IPS-NIHi7 (cell line): ENCODE data around the gene PILRB.
"Not testable (repeated sequence)": the region's sequence is repeated elsewhere in the genome, so short reads cannot be mapped to it uniquely, and the experiment has no call there.

Experiments used
- DNase-seq: peaks from one replicate; pipeline ENCODE4 v3.0.0; 2012; ENCODE audit warnings: mixed read lengths; ENCODE audit errors: extremely low spot score

Gene PILRB

DNA sequence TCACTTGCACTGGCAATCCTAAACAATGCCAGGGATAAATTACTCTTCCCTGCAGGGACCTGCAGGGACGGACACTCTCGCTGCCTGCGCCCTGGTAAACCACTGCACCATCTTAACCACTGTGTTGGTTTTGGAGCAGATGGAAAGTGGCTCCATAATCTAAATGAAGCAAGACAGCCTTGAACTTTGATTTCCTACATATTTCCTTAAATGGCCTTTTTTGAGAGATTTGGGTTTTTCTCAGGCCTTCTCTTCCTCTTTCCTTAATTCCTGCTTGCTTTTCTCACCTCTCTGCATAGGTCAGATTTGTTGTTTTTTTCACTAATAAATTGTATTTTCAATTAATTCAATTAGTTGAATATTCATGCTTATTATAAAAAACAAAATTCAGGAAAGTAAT is 18.1 kb downstream of the PILRB start:
- no peak for DNase-seq

DNA sequence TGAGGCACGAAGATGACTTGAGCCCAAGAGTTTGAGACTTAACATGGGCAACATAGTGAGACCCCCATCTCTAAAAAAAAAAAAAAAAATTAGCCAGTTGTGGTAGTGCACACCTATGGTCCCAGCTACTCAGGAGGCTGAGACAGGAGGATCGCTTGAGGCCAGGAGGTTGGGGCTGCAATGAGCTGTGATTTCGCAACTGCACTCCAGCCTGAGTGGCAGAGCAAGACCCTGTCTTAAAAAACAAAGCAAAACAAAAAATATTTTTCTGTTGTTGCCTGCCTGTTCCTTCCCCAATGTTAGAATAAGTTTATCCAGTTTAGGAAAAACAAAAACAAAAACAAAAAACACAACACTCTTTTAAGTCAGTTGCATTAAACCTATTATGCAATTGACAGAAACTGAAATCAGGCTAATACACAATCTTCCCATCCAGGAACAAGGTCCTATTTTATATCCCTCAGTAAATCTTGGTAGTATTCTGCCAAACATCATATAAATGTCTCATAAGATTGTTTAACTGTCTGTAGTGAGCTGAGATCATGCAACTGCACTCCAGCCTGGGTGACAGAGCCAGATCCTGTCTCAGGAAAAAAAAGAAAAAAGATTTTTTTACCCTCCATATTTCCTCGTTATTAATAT is 20.3 kb downstream of the PILRB start:
- no peak for DNase-seq

DNA sequence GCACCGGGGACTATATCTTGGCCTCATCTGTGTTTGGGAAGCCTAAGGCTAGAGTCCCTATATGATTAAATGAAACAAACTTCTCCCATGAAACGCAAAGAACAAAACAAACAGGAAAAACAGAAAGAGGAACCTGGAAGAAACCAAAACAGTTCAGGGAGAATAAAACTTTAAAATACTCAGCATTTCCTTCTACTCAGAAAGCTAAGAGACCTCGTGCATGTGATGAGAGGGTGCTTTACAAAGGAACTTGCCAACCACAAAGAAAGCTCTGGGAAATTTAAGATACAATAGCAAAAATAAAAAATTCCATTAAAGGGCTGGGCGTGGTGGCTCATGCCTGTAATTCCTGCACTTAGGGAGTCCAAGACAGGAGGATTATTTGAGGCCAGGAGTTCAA is 22.3 kb downstream of the PILRB start:
- DNase-seq, result no peak

DNA sequence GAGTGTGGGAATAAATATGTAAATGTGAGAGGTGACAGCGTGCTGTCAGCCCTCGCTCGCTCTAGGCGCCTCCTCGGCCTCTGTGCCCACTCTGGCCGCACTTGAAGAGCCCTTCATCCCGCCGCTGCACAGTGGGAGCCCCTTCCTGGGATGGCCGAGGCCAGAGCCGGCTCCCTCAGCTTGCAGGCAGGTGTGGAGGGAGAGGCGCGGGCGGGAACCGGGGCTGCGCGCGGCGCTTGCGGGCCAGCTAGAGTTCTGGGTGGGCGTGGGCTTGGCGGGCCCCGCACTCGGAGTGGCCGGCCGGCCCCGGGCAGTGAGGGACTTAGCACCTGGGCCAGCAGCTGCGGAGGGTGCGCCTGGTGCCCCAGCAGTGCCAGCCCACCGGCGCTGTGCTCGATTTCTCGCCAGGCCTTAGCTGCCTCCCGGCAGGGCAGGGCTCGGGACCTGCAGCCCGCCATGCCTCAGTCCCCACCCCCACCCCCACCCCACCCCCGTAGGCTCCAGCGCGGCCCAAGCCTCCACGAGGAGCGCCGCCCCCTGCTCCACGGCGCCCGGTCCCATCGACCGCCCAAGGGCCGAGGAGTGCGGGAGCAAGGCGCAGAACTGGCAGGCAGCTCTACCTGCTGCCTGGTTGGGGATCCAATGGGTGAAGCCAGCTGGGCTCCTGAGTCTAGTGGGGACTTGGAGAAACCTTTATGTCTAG is 23.8 kb downstream of the PILRB start:
- not testable (repeated sequence) for DNase-seq

DNA sequence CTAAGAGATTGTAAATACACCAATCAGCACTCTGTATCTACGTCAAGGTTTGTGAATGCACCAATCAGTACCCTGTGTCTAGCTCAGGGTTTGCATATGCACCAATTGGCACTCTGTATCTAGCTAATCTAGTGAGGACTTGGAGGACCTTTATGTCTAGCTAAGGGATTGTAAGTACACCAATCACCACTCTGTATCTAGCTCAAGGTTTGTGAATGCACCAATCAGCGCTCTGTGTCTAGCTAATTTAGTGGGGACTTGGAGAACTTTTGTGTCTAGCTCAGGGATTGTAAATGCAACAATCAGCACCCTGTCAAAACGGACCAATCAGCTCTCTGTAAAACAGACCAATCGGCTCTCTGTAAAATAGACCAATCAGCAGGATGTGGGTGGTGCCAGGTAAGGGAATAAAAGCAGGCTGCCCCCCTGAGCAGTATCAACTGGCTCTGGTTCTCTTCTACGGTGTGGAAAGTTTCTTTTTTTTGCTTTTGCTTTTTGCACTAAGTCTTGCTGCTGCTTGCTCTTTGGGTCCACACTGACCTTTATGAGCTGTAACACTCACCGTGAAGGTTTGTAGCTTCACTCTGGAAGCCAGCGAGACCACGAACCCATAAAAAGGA is 24.4 kb downstream of the PILRB start:
- DNase-seq, result not testable (repeated sequence)

DNA sequence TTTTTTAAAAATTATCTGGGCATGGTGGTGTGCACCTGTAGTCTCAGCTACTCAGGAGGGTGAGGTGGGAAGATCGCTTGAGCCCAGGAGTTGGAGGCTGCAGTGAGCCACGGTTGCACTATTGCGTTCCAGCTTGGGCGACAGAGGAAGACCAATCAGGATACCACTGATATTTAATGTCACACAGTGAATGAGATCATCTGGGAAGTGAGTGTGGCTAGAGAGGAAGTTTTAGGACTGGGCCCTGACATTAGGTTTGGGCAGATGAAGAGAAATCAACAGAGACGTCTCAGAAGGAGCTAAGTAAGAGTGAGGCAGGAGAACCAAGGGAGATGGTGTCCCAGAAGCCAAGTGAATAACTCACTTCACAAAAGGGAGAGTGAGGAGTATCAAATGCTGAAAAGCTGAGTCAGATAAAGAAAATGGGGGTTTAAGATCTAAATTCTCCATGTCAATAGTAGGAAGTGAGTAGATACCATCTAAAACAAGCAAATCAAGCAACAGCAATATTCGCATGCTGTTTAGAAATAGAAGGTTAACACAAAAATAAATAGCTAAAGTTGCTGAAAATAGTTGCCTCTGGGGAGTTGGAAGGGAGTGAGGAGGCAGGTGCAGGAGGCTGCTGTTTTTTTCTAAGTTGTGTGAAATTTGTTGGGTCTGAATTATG is 26.8 kb downstream of the PILRB start:
- DNase-seq, result no peak

DNA sequence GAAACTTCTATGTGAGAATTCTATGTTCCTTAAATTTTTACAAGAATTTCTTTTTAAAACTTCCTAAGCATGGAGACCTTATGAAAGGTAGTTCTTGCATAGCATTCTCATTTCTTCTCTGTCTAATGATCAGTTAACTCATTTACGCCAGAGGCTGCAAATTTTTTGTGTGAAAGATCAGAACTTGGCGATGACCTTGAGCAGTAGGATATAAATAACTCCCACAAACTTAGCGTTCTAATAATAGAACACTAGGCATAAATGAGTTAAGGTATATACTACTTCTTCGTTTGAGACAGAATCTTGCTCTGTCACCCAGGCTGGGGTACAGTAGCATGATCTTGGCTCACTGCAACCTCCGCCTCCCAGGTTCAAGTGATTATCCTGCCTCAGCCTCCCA is 29.0 kb downstream of the PILRB start:
- DNase-seq, result no peak

DNA sequence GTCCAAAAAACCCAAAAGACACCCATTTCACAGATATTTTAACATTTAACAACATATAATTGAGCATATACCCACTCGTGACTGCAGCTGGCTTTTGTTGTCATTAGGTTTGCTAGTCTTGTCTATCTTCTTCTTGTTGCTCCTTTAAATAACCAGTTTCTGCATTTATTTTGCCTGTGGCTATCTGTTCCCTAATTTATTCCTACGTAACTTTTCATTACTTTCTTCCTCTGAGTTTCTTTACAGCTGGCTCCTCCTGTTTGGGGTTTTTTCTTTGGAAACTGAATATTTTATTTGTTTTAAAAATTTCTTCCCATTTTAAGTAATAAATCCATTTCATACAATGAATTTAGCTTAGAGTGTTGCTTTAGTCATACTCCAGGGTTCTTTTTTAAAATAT is 29.8 kb downstream of the PILRB start:
- DNase-seq, result no peak

DNA sequence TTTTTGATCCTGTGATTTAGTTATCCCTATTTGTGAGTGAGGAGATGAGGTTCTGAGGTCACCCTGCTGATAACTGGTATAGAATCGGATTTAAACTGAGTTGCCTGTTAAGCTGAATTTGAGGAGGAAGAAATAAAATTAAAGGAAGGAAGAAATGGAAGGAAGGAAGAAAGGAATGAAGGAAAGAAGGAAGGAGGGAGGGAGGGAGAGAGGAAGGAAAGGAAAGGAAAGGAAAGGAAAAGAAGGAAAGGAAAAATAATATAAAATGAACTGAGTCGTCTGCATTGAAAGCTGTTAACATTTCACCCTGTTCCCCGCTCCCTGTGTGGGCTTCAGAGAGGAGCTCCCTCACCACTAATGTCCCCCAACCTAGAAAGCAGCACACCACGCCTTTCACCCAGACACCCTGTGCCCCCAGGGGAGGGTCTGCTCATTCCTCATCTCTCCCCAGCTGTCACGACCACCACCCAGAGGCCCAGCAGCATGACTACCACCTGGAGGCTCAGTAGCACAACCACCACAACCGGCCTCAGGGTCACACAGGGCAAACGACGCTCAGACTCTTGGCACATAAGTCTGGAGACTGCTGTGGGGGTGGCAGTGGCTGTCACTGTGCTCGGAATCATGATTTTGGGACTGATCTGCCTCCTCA is 31.6 kb downstream of the PILRB start:
- no peak for DNase-seq

DNA sequence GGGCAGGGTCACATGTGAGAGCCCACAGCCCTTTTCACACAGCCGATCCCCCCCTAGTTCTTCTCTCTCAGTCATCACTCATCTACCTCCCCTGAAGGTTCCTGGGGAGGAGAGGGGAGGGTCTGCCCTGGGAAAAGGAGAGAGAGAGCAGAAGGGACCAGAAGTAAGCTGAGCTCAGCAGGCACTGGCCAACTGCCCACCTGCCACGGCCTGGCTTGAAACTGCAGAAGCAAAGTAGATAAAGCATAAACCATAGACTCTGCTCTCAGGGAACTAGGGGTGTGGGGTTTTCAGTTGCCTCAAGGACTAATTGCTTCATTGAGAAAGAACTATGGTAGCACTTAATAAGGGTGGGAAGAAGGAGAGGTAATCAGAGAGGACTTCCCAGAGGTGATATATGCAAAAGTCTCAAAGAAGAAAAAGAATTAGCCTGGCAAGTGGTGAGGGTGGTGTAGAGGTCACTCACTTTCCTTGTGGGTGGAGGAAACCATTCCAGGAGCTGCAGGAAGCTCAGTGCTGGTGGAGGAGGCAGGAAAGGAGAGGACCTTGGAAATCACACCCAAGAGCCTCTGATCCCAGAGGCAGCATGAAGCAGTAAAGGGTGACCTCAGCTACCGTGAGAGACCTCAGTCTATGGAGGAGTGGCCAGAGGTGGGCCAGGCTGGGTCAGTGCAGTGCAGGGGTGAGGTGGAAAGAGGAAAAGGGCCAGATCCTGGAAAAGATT is 32.5 kb downstream of the PILRB start:
- DNase-seq, result no peak

DNA sequence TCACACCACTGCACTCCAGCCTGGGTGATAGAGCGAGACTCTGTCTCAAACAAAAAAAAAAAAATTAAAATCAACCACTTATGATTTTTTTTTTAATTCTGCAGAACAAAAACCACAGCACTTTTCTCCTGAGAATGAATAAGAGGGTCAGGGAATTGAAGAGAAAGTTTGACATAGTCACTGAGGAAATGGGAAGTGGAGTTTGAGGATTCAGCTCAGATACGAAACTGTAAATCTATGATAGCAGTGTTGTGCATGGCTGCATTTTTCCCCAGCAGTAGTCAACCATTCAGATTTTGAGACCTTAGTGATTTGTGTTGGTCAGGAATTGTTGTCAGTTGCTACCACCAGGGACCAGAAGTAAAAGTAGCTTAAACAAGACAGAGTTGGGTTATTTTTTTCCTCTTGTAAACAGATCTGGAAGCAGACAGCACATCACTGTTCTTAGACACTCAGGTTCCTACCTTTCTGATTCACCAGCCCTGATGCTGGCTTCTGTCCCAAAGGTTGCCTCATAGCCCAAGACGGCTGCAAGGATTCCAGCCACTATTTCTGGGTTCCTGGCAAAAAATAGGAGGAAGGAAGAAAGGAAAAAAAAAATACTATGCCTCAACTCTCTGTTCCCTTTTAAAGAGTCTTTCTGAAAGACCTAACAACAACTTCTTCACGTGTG is 35.5 kb downstream of the PILRB start:
- no peak for DNase-seq

DNA sequence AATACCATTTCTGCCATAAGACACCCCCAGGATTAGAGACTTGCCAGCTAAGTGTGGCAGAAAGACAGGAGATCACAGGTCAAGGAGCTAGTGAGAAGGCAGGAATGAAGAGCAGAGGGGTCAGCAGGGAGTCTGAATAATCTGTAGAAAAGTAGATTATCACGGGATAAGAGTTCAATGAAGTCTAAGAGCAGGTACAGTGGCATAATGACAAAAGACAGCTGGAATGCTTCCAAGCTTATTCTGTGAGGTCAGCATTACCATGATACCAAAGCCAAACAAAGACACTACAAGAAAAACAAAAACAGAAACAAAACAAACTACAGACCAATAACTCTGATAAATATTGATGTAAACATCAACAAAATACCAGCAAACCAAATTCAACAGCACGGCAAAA is 36.2 kb downstream of the PILRB start:
- DNase-seq, result no peak

DNA sequence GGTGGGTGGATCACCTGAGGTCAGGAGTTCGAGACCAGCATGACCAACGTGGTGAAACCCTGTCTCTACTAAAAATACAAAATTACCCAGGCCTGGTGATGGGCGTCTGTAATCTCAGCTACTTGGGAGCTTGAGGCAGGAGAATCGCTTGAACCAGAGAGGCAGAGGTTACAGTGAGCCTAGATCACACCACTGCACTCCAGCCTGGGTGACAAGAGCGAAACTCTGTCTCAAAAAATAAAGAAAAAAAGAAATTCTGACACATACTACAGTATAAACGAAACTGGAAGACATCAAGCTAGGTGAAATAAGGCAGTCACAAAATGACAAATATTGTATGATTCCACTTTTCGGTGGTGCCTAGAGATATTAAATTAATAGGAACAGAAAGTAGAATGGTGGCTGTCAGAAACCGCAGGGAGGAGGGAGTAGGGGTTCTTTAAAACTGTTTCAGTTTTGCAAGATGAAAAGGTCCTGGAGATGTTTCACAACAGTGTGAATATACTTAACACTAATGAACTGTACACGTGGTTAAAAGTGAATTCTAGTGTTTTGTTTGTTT is 38.6 kb downstream of the PILRB start:
- DNase-seq, result no peak

DNA sequence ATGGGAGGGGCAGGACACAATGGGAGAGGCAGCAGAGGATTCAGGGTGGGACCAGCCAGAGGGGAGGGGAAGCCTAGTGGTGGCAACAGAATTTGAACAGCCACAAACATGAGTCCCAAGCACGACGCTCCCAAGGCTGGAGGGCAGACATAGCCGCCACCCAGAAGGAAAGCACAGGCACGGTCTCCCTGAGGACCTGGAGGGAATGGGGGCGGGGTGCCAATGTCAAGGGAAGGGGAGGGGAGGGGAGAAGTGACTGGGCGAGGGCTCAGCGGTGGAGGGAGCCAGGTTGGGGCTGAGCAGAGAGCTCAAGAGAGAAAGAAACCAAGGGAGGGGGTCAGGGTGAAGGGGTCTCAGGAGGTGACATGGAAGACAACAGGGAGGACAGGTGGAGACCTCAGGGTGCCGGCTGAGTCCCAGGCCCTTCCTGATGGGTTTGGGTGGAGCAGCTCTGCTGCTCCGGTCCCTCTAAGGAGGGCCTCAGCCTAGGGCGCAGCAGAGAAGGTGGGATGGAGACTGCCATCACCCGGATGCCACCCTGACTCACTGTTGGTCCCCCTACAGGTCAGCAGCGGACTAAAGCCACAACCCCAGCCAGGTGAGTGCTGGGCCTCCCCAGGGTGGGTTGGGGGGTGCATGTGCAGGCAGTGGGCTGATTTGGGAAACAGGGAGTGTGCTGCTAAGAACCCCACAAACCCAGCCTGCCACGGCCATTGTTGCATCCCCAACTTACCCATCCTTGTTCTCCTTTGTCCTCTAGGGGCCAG is 39.6 kb downstream of the PILRB start:
- DNase-seq, result no peak

DNA sequence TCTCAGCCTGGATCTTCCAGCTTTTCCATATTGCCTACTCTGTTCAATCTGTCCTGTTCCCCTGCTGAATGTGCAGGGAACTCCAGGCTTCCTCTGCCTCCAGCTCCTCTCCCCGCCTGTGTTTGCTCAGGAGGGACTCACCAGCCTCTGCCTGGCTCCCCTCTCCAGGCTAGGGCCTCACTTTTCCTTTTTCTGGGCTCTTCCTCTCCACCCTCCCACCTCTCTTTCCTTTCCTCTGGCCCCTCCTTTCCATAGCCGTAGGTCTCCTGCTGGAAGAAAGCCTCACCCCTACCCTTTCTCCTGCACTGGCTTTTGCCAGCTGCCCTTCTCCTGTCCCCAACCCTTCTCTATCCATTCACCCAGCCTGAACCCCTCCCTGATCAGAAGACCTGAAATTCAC is 40.3 kb downstream of the PILRB start:
- DNase-seq, result no peak

DNA sequence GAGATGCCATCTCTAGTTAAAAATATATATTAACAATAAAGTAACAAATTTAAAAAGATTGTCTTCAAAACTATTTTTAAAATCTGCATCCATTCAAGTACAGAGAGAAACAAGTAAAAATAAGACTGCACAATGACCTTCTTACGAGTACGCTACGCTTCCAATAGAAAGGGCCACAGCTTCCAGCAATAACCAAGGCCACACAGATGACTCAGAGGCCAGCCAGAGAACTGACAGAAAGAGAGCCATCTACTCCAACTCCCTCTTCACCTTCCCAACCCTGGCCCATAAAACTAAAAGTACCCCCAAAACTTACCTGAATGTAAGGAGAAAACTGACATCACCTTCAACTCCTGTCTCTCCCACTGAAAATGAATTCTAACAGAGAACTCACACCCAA is 42.1 kb downstream of the PILRB start:
- DNase-seq, result no peak

DNA sequence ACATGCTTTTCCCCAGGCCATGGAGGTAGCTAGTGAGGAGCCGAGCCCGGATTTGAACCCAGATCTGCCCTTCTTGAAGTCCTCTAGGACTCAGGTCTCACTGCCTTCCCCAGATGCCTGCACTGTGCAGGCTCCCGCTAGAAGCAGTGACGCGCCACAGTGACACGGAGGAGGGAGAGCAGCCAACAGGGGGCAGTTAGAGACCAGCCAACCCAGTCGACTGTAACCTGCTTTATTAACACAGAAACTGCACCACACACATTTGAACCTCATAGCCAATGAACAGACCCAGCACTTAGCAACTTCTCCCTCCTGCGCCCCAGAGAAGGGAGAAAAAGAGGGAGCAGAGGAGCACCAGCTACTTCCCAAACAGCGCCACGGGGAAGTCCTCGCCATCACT is 42.7 kb downstream of the PILRB start:
- DNase-seq, result peak; percentile 72

DNA sequence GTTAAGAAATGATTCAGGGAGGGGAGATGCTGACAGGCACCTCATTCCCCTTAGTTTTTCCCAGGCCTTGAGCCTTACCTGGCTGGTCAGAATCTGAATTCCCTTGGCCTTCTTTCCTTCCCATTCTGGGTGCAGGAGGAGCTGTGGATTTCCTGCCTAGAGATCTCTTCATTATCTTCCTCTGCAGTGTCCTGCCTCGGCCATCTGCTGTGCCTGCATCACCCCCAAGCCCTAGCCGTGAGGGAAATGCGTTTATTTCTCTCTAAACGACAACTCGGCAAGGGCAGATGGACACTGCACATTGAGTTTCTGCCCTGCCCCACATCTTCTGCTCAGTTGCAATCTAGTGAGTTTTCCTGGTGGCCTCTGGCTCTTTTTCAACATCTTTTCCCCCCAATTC is 43.9 kb downstream of the PILRB start:
- no peak for DNase-seq

DNA sequence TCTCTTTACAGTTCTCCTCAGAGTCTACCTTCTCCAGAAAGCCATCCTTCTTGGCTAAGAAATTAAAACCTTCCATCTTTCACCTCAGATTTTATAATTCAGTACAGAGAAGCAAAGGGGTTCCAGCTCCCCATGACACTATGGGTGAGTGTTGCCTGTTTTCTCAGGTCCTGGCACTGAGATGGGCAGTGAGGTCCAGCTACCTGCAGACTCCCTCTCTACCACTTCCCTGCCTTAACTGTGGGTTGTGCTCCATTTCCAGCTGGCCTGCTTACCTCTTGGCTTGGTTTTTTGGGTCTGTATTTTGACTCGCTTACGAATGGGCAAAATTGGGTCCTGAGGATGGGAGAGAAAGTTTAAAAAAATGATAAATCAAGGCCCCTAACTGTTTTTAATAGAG is 44.3 kb downstream of the PILRB start:
- DNase-seq, result no peak

DNA sequence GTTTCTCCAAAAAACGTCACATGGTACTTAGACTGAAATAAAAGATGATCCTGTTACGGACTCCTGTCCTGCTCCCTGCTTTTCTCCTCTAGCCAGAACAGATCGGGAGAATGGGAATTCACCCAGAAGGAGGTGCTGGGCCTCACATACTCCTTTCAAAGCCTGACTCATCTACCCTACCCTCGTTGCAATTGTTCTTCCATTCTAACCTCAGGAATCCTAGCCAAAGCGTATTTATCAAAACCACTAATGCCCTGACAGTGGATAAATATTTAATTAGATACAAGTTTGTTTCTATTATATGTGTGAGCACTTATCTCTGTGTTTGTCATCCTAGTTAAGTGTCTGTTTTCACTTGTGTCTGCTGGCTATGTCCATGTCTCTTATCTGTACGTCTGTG is 48.9 kb downstream of the PILRB start:
- no peak for DNase-seq
